HK-2 (cell line): Measurements from ENCODE around the gene MAP3K8.
A peak's percentile ranks its signal among the peaks of the same experiment; 100 is the strongest.

ENCODE experiments used
- DNase-seq: peaks from one replicate; pipeline ENCODE4 v3.0.0-alpha.2; 2018; ENCODE audit not compliant: unreplicated experiment

MAP3K8 gene

GRCh38 chr10:30433730-30434272, at the start of gene MAP3K8:
Gene MAP3K8 (plus strand): TSS chr10:30434184. CDS start chr10:30438939, 4,755 bp downstream.
- peak; percentile 87 for DNase-seq

DNA sequence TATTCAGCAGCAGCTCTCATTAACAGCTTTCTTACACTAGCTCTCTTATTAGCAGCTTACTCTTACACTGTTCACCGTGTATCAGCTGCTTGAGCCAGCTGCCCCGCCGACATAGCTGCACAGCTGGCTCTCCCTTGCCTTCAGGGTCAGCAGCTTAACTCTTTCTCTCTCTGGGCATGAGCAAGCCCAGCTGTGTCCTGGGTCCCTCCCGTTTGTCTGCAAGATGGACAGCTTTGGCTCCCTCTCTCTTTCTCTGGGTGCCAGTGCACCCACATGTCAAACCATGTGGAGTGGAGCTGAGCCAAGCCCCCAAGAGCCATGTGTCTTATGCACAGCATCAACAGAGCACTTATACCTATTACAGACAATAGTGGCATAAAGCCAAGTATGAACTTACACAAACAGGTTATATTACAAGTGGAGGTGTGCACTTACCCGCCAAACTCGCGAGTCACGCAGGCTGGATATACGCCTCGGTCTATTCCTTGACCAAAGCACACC, 49.2 kb upstream of the MAP3K8 start:
- no peak for DNase-seq

DNA sequence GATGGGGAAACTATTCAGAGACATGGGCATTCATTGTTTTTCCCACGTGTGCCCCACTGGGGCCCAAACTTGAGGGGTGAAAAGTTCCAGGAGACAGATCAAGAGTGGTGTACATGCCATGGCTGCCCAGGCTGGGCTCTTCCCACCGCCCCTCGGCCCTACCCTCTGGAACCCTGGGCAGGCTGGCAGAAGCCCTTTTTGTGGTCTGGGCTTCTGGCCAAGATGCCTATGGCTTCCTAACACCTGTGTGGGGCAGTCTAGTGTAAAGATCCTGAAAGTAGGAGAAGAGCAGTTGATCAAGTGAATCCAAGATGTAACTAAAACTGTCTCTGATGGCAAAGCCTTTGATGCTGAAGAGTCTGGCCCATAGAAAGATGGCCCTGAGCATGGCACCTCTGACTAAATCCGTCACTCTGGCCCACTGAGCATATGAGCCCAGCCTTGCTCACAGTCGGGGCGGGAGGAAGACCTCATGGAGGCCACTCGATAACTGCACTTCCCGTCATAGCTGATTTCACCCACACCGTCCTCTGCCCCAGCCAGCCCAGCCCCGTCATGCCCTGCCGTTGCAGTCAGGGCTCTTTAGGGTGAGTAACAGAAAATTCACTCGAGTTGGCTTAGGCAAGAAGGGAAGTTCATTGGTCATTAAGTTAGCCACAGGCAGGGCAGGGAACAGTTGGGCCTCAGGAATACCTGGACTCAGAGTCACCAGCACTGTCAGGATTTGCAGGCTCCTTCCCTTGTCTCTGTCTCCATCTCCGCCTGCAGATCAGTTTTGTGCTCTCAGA, 47.0 kb upstream of the MAP3K8 start:
- peak; percentile 80 for DNase-seq

DNA sequence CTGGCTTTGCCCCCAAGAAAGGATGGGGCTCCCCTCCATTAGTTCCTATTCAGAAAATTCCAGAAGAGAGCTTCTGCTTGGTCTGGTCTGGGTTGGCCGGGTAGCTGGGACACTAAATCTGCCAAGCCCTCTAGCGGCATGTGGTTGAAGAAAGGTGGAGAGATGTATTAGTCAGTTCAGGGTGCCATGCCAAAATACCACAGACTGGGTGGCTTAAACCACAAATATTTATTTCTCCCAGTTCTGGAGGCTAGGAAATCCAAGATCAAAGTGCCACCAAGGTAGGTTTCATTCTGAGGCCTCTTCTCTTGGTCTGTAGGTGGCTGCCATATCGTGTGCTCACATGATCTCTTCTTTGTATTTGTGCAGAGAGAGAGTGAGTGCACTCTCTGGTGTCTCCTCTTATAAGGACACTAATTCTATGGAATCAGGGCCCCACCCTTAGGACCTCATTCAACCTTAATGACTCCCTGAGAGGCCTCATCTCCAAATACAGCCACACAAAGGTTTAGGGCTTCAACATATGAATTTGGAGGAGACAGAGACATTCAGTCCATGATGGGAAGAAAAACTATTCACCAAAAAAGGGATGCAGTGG, 46.2 kb upstream of the MAP3K8 start:
- DNase-seq = peak; percentile 59

- no peak for DNase-seq
Measured at GRCh38 chr10:30389543-30389942, 44.4 kb upstream of the MAP3K8 start.

- DNase-seq = no peak
Measured at GRCh38 chr10:30390207-30390606, 43.8 kb upstream of the MAP3K8 start.

DNA sequence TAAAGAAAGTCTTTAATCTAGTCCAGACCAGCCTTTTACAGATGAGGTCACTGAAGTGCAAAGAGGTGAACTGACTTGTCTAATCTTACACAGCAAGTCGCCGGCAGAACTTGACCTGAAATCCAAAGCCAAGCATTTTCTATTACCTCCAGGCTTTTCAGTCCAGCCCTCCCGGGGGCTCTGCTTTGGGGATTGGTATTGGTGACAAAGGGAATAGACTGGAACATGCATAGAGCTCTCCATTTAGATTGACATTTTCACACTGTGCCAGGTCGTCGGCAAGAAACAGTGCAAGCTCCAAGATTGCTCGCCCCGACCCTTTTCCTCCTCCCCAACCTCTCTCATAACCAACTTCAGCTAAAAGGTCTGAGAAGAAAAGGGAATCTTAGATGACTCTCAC, 42.7 kb upstream of the MAP3K8 start:
- no peak for DNase-seq

GRCh38 chr10:30392564-30392990, 41.4 kb upstream of the MAP3K8 start:
- DNase-seq = peak; percentile 74

DNA sequence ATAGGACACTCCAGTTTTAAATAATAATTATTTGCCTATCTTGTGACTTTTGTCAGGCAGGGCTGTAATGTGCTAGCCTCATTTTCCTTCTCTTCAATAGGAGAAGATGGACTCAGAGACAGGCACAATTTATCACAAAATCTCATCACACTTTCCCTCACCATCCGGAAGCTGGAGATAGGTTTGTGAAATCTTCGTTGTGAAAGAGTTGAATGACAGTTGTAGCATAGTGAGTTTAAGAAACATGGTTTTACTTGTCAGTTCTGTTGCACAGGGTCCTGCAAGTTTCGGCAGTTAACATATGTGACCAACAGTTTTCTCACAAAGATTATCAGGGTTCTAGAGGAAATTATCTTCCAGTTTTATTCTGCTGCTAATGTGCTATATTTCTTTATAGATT, 37.7 kb upstream of the MAP3K8 start:
- DNase-seq = no peak

DNA sequence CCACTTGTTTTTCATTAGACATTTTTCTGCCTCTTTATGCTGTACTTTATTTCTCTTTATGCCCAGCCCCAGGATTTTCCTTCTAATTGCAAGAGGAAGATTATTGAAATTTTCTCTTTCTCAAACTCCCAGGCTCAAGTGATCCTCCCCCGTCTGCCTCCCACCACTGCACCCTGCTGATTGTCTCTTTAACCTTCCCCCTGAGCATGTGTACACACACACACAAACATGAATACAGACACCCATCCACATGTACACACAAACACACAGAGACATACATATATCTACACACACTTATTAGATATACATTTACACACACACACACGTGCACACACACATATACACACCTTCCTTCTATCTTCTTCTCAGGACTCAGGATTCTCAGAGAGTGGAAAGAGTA, 37.3 kb upstream of the MAP3K8 start:
- no peak for DNase-seq

DNA sequence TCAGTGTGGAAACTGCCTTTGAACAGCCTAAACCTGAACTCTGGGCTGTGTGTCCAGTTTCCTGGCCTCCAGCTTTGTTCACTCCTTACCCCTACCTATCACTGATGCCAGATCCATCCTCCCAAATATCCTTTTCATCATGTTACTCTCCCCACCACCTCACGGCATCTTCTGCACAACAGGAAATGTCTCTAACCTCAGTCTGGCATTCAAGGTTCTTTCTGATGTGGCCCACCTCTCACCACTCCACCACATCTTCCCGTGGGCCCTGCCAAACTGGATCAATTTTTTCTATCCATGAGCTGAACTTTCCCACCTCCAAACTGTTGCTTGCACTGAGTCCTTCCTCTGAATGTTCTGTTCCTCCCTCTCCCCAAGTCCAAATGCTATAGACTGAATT, 35.8 kb upstream of the MAP3K8 start:
- DNase-seq = no peak

- DNase-seq = no peak
Measured at GRCh38 chr10:30398788-30399187, 35.2 kb upstream of the MAP3K8 start.

DNA sequence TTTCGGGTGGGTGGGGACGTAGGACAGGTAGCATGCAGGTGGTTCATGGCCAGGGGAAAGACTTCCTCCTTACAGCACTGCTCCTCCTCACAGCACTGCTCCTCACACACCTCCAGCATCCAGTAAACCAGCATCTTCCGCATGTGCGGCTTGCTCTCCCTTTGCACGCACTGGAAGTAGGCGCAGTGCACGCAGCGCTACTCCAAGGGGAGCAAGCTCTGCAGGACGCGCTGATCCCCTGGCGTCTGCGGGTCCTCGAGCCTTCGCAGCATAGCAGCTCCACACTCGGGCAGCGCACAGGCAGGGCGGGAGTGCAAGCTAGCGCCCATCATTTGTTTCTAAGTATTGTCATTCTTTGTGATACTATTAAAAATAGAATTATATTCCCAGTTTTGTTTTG, 30.5 kb upstream of the MAP3K8 start:
- DNase-seq = no peak

DNA sequence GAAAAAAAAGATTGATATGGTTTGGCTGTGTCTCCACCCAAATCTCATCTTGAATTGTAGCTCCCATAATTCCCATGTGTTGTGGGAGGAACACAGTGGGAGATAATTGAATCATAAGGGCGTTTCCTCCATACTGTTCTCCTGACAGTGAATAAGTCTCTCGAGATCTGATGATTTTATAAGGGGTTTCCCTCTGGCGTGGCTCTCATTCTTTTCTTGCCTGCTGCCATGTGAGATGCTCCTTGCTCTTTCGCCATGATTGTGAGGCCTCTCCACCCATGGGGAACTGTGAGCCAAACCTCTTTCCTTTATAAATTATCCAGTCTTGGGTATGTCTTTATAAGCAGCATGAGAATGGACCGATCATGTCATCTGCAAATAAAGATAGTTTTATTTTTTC, 29.4 kb upstream of the MAP3K8 start:
- DNase-seq = no peak

- DNase-seq = no peak
Measured at GRCh38 chr10:30411263-30411662, 22.7 kb upstream of the MAP3K8 start.

DNA sequence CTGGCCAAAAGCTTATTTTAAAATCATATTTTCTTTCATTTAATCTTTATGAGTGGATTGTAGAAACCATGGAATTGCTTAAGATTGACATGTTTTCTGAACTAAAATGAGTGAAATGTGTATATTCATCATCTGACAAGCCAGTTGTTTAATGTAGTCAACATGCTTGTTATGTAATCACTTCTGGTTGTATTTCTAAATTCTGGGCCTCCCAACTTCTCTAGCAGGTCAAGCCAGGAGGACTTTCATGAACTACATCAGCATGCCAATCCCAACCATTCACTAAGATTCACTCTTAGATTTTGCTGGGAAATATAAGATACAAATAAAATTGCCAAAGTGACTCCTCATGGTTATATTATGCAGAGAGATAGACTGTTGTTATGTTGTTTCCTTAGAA, 21.1 kb upstream of the MAP3K8 start:
- no peak for DNase-seq

DNA sequence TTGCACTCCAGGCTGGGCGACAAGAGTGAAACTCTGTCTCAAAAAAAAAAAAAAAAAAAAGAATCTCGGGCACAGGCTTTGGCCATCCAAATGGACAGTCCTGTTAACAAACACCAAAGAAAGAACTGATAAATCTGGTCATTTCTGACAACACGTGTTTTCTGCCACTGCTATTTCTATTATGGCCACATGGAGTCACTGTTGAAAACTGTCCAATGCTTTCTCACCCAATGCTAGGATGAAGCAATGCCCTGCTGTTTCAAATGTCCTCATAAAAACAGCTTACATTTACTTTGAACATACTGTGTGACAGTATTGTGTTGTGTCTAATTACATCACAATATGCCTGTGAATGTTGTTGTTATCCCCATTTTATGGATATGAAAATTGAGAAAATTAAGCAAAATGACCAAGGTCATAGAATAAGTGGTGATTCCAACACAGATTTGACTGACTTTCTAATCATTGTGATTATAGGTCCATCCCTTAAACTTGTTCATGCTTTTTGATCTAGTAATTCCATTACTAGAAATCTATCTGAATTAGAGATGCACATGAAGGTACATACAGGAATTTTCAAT, 19.9 kb upstream of the MAP3K8 start:
- no peak for DNase-seq

GRCh38 chr10:30415593-30415992, 18.4 kb upstream of the MAP3K8 start:
- DNase-seq = no peak

- DNase-seq = no peak
Measured at GRCh38 chr10:30417301-30417700, 16.7 kb upstream of the MAP3K8 start.

DNA sequence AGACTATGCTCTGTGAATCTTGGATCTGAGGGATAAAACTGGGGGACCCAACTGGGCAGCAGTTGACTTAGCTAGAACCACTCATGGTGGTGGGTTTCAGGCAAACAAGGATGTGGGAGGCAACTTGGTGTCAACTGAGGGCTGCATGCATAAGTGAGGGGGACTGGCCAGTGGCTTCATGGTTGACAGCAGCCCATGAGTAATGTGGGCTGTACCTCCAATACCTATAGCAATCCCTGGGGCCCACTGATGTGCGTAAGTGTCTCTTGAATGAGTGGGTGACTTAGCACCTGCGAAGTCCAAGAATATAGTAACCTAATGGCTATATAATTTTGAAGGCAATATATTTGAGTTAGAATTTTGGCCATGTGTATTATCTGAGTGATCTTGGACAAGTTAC, 13.7 kb upstream of the MAP3K8 start:
- no peak for DNase-seq

GRCh38 chr10:30420766-30421165, 13.2 kb upstream of the MAP3K8 start:
- no peak for DNase-seq

DNA sequence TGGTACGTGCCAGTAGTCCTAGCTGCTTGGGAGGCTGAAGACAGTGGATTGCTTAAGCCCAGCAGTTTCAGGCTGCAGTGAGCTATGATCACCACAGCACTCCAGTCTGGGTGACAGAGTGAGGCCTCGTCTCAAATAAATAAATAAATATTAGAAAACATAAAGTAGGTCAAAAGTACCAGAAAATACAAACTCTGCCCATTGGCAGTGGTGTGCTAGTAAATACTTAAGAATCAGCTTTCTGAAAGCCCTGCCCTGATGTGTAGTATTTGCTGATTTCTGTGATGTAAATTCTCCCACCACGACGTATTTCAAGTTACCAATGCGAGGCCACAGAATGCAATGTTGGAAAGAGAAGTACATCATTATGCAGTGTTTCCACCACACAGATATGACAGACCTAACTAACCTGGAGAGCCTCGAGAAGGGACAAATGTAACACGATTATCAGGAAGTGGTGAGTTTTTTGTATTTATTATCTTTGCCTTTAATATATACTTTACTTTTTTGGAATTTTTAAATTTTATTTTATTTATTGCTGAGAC, 11.8 kb upstream of the MAP3K8 start:
- no peak for DNase-seq
